OCI-LY3 (cell line): ENCODE measurements around the gene GPBP1.
"Not testable (repeated sequence)": the region's sequence is repeated elsewhere in the genome, so short reads cannot be mapped to it uniquely, and the experiment has no call there.

Source experiments
- H2AFZ ChIP-seq: fragments of 200-600, 300-600 bp; shearing (Covaris generic); 2 replicates; pipeline ENCODE4 v1.6.0; 2014; ENCODE audit warnings: antibody characterized with exemption, low read depth, low read length
- H3K27ac ChIP-seq: fragments of 200-600, 300-600 bp; sonication (generic); 2 replicates; pipeline ENCODE4 v1.5.1; 2014; ENCODE audit warnings: mild to moderate bottlenecking, low read length, moderate library complexity, mixed read lengths
- H3K27me3 ChIP-seq: fragments of 200-600, 300-600 bp; sonication (generic); 2 replicates; pipeline ENCODE4 v1.6.1; 2014; ENCODE audit warnings: low read depth, low read length, mixed read lengths
- H3K36me3 ChIP-seq: fragments of 200-600, 300-600 bp; sonication (generic); replicated peaks from 2 replicates; pipeline ENCODE3; 2014; ENCODE audit warnings: low read depth, low read length, mixed read lengths
- H3K4me1 ChIP-seq: fragments of 300-600, 200-600 bp; sonication (generic); 2 replicates; pipeline ENCODE4 v1.6.1; 2014; ENCODE audit warnings: low read length, mixed read lengths
- H3K4me2 ChIP-seq: fragments of 200-600, 300-600 bp; sonication (generic); 2 replicates; pipeline ENCODE4 v1.6.1; 2014; ENCODE audit warnings: low read length, mixed read lengths
- H3K4me3 ChIP-seq: fragments of 300-600, 200-600 bp; sonication (generic); 2 replicates; pipeline ENCODE4 v1.5.1; 2014; ENCODE audit warnings: antibody characterized with exemption, mild to moderate bottlenecking, low read length, moderate library complexity
- H3K79me2 ChIP-seq: fragments of 300-600, 200-600 bp; shearing (Covaris generic); 2 replicates; pipeline ENCODE4 v1.6.1; 2014; ENCODE audit warnings: mild to moderate bottlenecking, low read length, mixed read lengths
- H3K9ac ChIP-seq: fragments of 300-600, 200-600 bp; shearing (Covaris generic); 2 replicates; pipeline ENCODE4 v1.6.0; 2014; ENCODE audit warnings: mild to moderate bottlenecking, low read length, moderate library complexity
- H3K9me3 ChIP-seq: fragments of 200-600, 300-600 bp; shearing (Covaris generic); 2 replicates; pipeline ENCODE4 v1.6.1; 2014; ENCODE audit warnings: low read length, mixed read lengths; ENCODE audit not compliant: insufficient read depth
- H4K20me1 ChIP-seq: fragments of 200-600, 300-600 bp; sonication (generic); 2 replicates; pipeline ENCODE4 v1.6.1; 2016; ENCODE audit warnings: low read length, mixed read lengths; ENCODE audit not compliant: insufficient read depth
- CTCF ChIP-seq: fragments of 200-600, 300-600 bp; sonication (generic); IDR thresholded peaks from 2 replicates; pipeline ENCODE4 v1.5.1; 2014; ENCODE audit warnings: antibody characterized with exemption, low read length, low read depth
- EZH2phosphoT487 ChIP-seq: fragments of 200-600 bp; shearing (Covaris generic); IDR thresholded peaks from 2 replicates; pipeline ENCODE4 v1.6.1; 2018; ENCODE audit warnings: antibody characterized with exemption, mixed run types, low read depth

GPBP1 gene

DNA sequence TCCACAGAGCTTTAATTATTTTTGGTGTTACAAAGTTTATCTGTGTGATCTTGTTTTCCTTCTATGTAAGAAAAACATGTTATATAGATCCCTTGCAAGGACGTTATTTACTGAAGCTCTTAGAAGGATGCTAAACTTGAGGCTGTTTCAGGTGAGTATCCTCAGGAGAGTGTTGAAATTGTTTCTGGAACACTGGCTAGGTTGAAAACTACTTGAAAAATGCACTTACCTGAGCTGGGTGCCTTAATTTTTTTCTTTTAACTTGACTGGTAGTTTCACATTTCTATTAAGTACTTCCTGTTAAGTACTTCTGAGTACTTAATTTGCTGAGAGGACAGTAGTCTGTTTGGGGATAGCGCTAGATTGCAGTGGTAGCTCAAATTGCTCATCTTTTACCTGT lies 18.1 kb downstream of the GPBP1 start:
- Histone ChIP-seq H3K27ac (no peak overlapping the region), H3K79me2 (peaks cover 100% of the 10 kb centered on the region), H3K27me3 (no peaks in the 10 kb centered on the region), H3K9ac (no peak overlapping the region), H3K9me3 (no peaks in the 10 kb centered on the region), H4K20me1 (peaks cover 96% of the 10 kb centered on the region), H3K4me2 (no peak overlapping the region), H3K4me1 (0 out of 2 replicates have a peak, but pooled peaks cover 4% of the 10 kb centered on the region), H3K36me3 (peaks cover 12% of the 10 kb centered on the region), H2AFZ (no peak overlapping the region), H3K4me3 (no peak overlapping the region)
- TF ChIP-seq CTCF (no peak), EZH2phosphoT487 (no peak)

GRCh38 chr5:57192832-57193231 lies 19.0 kb downstream of the GPBP1 start:
- Histone ChIP-seq H3K79me2 (peaks cover 100% of the 10 kb centered on the region), H3K36me3 (peaks cover 15% of the 10 kb centered on the region), H4K20me1 (peaks cover 96% of the 10 kb centered on the region)
- H3K4me3 ChIP-seq, H3K27ac ChIP-seq, H3K4me1 ChIP-seq, H3K9ac ChIP-seq, H3K4me2 ChIP-seq, H3K27me3 ChIP-seq, H3K9me3 ChIP-seq, H2AFZ ChIP-seq: not testable (repeated sequence)

DNA sequence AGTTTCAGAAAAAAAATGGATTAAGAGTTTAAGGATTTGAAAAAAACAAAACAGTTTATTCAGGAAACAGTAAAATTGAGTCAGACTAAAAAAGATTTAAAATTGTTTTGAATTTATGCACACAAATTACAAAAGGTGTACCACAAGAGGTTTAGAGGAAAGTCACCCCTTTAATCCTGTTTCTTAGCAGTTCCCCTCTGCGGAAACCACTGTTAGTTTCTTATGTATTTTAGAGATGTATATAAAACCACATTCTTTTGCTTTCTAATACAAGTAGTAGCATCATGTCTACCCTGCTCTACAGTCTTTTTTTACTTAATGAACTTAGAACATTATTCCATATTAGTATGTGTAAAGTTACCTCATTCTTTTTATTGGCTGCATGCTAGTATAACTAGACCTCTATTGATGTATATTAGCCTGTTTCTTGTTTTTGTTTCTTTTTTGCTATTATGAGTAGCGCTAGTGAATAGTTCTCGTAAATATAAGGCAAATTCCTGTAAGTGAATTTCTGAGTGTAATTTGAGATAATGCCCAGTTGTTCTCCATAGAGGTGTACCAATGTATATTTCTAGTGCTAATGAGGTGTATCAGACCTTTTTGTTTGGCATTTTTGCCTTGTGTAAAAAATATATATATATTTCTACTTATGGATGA lies 20.0 kb downstream of the GPBP1 start:
- TF ChIP-seq CTCF (no peak), EZH2phosphoT487 (no peak)
- no peak overlapping the region for H2AFZ ChIP-seq
- H3K27me3 ChIP-seq: no peaks in the 10 kb centered on the region
- peaks cover 18% of the 10 kb centered on the region for H3K36me3 ChIP-seq
- H4K20me1 ChIP-seq: peaks cover 96% of the 10 kb centered on the region
- no peak overlapping the region for H3K4me2 ChIP-seq
- no peaks in the 10 kb centered on the region for H3K9me3 ChIP-seq
- peaks cover 100% of the 10 kb centered on the region for H3K79me2 ChIP-seq
- no peak overlapping the region for H3K4me3 ChIP-seq
- H3K9ac ChIP-seq: no peak overlapping the region
- no peak overlapping the region for H3K27ac ChIP-seq
- no peaks in the 10 kb centered on the region for H3K4me1 ChIP-seq

- peaks cover 100% of the 10 kb centered on the region for H3K79me2 ChIP-seq
- H3K4me3 ChIP-seq: no peak overlapping the region
- TF ChIP-seq EZH2phosphoT487: no peak
- TF ChIP-seq CTCF: no peak
- no peaks in the 10 kb centered on the region for H3K27me3 ChIP-seq
- H4K20me1 ChIP-seq: peaks cover 95% of the 10 kb centered on the region
- no peak overlapping the region for H3K27ac ChIP-seq
- H3K9ac ChIP-seq: no peak overlapping the region
- peaks cover 5% of the 10 kb centered on the region for H3K4me1 ChIP-seq
- no peaks in the 10 kb centered on the region for H3K9me3 ChIP-seq
- no peak overlapping the region for H3K4me2 ChIP-seq
- H2AFZ ChIP-seq: no peak overlapping the region
- H3K36me3 ChIP-seq: peaks cover 18% of the 10 kb centered on the region
Measured at GRCh38 chr5:57194653-57195052, 20.8 kb downstream of the GPBP1 start.
